Right lobe of liver (tissue), 4 donors: Measurements from ENCODE around the gene PTF1A.

Experiments
- POLR2A ChIP-seq: fragments of 450-650 bp; IDR thresholded peaks from one replicate; pipeline ENCODE4 v1.6.1; 2017; ENCODE audit warnings: antibody characterized with exemption, mild to moderate bottlenecking
- TF ChIP-seq, protein P1 (sequence below), 4 donors: fragments of 200-600 bp in 3 of 4; fragments of 450-650 bp in 1 of 4; IDR thresholded peaks; one replicate each; pipeline versions ENCODE4 v1.5.1 to v1.8.0; 2016 to 2022; ENCODE audit warnings: antibody characterized with exemption in 4 of 4, mild to moderate bottlenecking in 2 of 4
- donor health status: DM: no; HTN: no; CAD: no.
- donor health status: DM: no; HTN: no; CAD: no.
- donor health status: DM: no; HTN: yes; CAD: no.

DNA sequence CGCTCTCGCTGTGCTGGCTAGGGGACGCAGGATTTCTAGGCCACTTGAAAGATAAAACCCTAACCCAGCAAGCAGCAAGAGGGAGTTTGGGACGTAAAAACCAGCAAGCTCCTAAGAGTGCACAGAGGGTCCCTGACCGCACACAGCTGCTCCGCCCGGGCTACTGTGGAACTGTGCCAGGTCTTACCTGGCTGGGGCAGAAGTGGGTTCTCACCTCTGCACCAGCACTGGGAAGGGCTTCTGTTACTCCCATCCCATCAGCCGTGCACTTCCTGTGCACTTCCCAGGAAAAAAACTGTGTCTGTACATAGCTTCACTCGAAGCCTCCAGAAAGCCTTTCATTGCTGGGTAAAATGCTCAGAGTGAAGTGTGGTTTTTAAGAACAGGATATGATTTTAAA lies 45.9 kb upstream of the PTF1A start:
- TF ChIP-seq, protein P1, sequence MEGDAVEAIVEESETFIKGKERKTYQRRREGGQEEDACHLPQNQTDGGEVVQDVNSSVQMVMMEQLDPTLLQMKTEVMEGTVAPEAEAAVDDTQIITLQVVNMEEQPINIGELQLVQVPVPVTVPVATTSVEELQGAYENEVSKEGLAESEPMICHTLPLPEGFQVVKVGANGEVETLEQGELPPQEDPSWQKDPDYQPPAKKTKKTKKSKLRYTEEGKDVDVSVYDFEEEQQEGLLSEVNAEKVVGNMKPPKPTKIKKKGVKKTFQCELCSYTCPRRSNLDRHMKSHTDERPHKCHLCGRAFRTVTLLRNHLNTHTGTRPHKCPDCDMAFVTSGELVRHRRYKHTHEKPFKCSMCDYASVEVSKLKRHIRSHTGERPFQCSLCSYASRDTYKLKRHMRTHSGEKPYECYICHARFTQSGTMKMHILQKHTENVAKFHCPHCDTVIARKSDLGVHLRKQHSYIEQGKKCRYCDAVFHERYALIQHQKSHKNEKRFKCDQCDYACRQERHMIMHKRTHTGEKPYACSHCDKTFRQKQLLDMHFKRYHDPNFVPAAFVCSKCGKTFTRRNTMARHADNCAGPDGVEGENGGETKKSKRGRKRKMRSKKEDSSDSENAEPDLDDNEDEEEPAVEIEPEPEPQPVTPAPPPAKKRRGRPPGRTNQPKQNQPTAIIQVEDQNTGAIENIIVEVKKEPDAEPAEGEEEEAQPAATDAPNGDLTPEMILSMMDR (IDR thresholded peaks at IDR 0.05) = no peak
- no peak for TF ChIP-seq POLR2A
